ENCODE results near the gene RRAS.
A peak's percentile ranks its signal among the peaks of the same experiment; 100 is the strongest.
"Not testable (repeated sequence)": the region's sequence is repeated elsewhere in the genome, so short reads cannot be mapped to it uniquely, and the experiment has no call there.

RRAS gene

GRCh38 chr19:49641688-49642491 lies 1.9 kb upstream of the RRAS start, which contains the start of gene SCAF1:
TSS of gene SCAF1 (plus strand) at chr19:49642209. CDS start at chr19:49645027, 2,818 bp downstream.
- TF ChIP-seq CTCF (IDR thresholded peaks at IDR 0.05; ENCODE audit: borderline replicate concordance, control extremely low read depth, extremely low read depth, insufficient read depth, missing control alignments) = no peak
- in situ Hi-C loops (cut with MboI; ENCODE audit: low sequenced_read_pairs, unreplicated experiment) = no loop called here
- peak; percentile 97 for DNase-seq (ENCODE audit: low spot score)

GRCh38 chr19:49639401-49640112 lies 386 bp downstream of the RRAS start:
- in situ Hi-C loops (cut with MboI; ENCODE audit: low sequenced_read_pairs, unreplicated experiment) = no loop called here
- no peak for DNase-seq (ENCODE audit: low spot score)
- no peak for TF ChIP-seq CTCF (IDR thresholded peaks at IDR 0.05; ENCODE audit: borderline replicate concordance, control extremely low read depth, extremely low read depth, insufficient read depth, missing control alignments)

GRCh38 chr19:49637821-49638738 lies 1.9 kb downstream of the RRAS start:
- no peak for DNase-seq (ENCODE audit: low spot score)
- in situ Hi-C loops (cut with MboI; ENCODE audit: low sequenced_read_pairs, unreplicated experiment) = no loop called here
- TF ChIP-seq CTCF (IDR thresholded peaks at IDR 0.05; ENCODE audit: borderline replicate concordance, control extremely low read depth, extremely low read depth, insufficient read depth, missing control alignments) = no peak

GRCh38 chr19:49636233-49636932 lies 3.6 kb downstream of the RRAS start:
- no peak for DNase-seq (ENCODE audit: low spot score)
- TF ChIP-seq CTCF (IDR thresholded peaks at IDR 0.05; ENCODE audit: borderline replicate concordance, control extremely low read depth, extremely low read depth, insufficient read depth, missing control alignments) = no peak
- in situ Hi-C loops (cut with MboI; ENCODE audit: low sequenced_read_pairs, unreplicated experiment) = no loop called here

- no peak for TF ChIP-seq CTCF (IDR thresholded peaks at IDR 0.05; ENCODE audit: borderline replicate concordance, control extremely low read depth, extremely low read depth, insufficient read depth, missing control alignments)
- in situ Hi-C loops (cut with MboI; ENCODE audit: low sequenced_read_pairs, unreplicated experiment) = no loop called here
- no peak for DNase-seq (ENCODE audit: low spot score)
These were observed 4.3 kb downstream of the RRAS start for GRCh38 chr19:49635530-49636232.

GRCh38 chr19:49633273-49633672 lies 6.7 kb downstream of the RRAS start:
- in situ Hi-C loops (cut with MboI; ENCODE audit: low sequenced_read_pairs, unreplicated experiment); DNase-seq (ENCODE audit: low spot score): not testable (repeated sequence)
